ENCODE results near the gene DSCAML1. TPM values are rescaled to one million over a fixed set of nuclear protein-coding genes. Genes with fewer than 3 reads are reported as not detected.

DSCAML1 gene
- total RNA-seq, 2 donors from 2014 or later, result 0.21 to 0.41 TPM

DNA sequence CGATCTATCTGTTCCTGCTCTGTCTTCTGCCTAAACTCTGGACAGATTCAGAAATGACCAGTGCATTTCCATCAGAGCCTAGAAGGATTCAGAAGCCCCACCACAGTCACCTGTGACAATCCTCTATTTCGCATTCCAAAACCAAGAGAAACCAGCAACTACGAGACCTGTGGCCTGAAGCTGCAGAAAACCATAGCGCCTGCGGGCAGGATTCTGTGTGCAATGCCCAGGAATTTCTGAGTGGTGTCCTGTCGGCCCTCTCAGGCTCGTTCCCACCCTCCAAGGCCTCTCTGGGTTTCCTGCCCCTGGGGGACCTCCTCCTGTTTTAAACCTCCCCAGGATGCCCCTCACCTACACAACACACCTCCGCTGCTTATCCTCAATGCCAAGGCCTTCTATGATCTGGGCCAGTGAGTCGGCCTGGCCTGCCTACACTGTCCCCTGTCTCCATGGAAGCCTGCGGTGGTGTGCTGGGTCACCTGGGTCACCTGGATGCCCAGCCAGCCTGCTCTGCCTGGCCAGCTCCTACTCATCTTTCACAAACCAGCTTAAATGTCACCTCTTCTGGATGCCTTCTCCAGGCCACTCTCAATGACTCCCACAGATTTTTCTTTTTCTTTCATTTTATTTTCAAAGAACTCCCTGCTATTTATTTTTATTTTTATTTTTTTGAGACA is 271.0 kb downstream of the DSCAML1 start:
- H3K4me1 ChIP-seq (ENCODE audit: control insufficient read depth in 1 of 2, low read depth in 2 of 2), result no peaks in the 10 kb centered on the region
- no peak for DNase-seq (ENCODE audit: low spot score)

GRCh38 chr11:117524468-117525183 is 272.4 kb downstream of the DSCAML1 start:
- Histone ChIP-seq H3K9me3 (no peaks in the 10 kb centered on the region), H3K36me3 (no peaks in the 10 kb centered on the region), H3K27ac (no peak overlapping the region), H3K4me3 (no peak overlapping the region), H3K27me3 (replicated peaks; ENCODE audit: insufficient read depth) (peaks cover 3% of the 10 kb centered on the region), H3K4me1 (ENCODE audit: control insufficient read depth in 1 of 2, low read depth in 2 of 2) (no peaks in the 10 kb centered on the region)
- ATAC-seq (ENCODE audit: insufficient number of reproducible peaks, low FRiP score, low read depth) (no peak), DNase-seq (ENCODE audit: low spot score) (no peak)
- TF ChIP-seq CTCF (IDR thresholded peaks at IDR 0.05), result no peak

More for the DNA sequence above, 271.0 kb downstream of the DSCAML1 start:
- Histone ChIP-seq H3K36me3 (no peaks in the 10 kb centered on the region), H3K4me3 (no peak overlapping the region), H3K27ac (no peak overlapping the region), H3K9me3 (no peaks in the 10 kb centered on the region), H3K27me3 (replicated peaks; ENCODE audit: insufficient read depth) (peaks cover 3% of the 10 kb centered on the region)
- TF ChIP-seq CTCF (IDR thresholded peaks at IDR 0.05), result no peak
- ATAC-seq (ENCODE audit: insufficient number of reproducible peaks, low FRiP score, low read depth), result no peak

- Histone ChIP-seq H3K27me3 (replicated peaks; ENCODE audit: insufficient read depth) (peaks cover 3% of the 10 kb centered on the region), H3K4me1 (ENCODE audit: control insufficient read depth in 1 of 2, low read depth in 2 of 2) (no peaks in the 10 kb centered on the region), H3K27ac (no peak overlapping the region), H3K4me3 (no peak overlapping the region), H3K9me3 (no peaks in the 10 kb centered on the region), H3K36me3 (no peaks in the 10 kb centered on the region)
- ATAC-seq (ENCODE audit: insufficient number of reproducible peaks, low FRiP score, low read depth) (no peak), DNase-seq (ENCODE audit: low spot score) (no peak)
- TF ChIP-seq CTCF (IDR thresholded peaks at IDR 0.05), result no peak
Observed at GRCh38 chr11:117523680-117524079, 273.3 kb downstream of the DSCAML1 start.

DNA sequence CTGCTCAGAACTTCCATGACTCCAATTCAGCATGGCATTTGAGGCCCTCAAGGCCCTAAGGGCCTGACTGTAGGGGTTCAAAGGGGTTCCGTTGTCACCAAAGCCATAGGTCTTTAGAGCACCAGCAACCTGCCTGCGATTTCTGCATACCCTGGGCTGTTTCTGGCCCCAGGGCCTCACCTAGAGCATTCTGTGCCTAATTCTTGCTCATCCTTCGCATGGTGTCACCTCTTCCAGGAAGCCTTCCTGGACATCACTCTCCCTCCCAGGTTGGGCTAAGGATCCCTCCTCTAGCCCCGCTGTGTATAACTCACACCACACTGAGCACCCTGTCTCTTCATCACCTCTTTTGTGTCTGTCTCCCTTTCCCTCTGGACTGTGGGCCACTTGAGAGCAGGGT is 275.0 kb downstream of the DSCAML1 start:
- no peaks in the 10 kb centered on the region for H3K4me1 ChIP-seq (ENCODE audit: control insufficient read depth in 1 of 2, low read depth in 2 of 2)
- no peak overlapping the region for H3K27ac ChIP-seq
- no peaks in the 10 kb centered on the region for H3K36me3 ChIP-seq
- H3K27me3 ChIP-seq (replicated peaks; ENCODE audit: insufficient read depth), result no peaks in the 10 kb centered on the region
- no peak for ATAC-seq (ENCODE audit: insufficient number of reproducible peaks, low FRiP score, low read depth)
- TF ChIP-seq CTCF (IDR thresholded peaks at IDR 0.05), result no peak
- no peaks in the 10 kb centered on the region for H3K9me3 ChIP-seq
- DNase-seq (ENCODE audit: low spot score), result no peak
- H3K4me3 ChIP-seq, result no peak overlapping the region

DNA sequence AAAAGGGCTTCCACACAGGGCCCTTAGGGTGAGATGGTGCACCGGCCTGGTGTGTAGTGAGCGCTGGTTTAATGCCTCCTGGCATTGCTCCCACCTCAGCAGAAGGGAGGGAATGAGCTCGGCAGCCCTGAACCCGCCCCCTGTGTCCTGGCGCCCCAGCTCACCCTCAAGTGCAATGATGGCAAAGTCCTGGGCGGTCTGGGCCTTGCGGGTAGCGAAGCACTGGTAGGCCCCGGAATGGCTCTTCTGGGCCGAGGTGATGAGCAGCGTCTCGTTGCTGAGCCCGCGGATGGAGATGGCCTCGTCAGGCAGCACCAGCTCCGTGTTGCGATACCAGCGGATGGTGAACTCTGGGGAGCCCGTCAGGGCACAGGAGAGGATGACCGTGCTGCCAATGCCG is 276.1 kb downstream of the DSCAML1 start:
- Histone ChIP-seq H3K27ac (no peak overlapping the region), H3K4me3 (no peak overlapping the region), H3K9me3 (no peaks in the 10 kb centered on the region), H3K4me1 (ENCODE audit: control insufficient read depth in 1 of 2, low read depth in 2 of 2) (no peaks in the 10 kb centered on the region), H3K36me3 (no peaks in the 10 kb centered on the region), H3K27me3 (replicated peaks; ENCODE audit: insufficient read depth) (no peaks in the 10 kb centered on the region)
- no peak for TF ChIP-seq CTCF (IDR thresholded peaks at IDR 0.05)
- no peak for DNase-seq (ENCODE audit: low spot score)
- no peak for ATAC-seq (ENCODE audit: insufficient number of reproducible peaks, low FRiP score, low read depth)

All from thoracic aorta (tissue), 2 donors.